GF-D8 (cell line): Measurements from ENCODE around the gene RAC3.

ENCODE experiments used
- DNase-seq: peaks from one replicate; lab custom pipeline; 2025; lab: John Stamatoyannopoulos, UW

RAC3 gene

DNA sequence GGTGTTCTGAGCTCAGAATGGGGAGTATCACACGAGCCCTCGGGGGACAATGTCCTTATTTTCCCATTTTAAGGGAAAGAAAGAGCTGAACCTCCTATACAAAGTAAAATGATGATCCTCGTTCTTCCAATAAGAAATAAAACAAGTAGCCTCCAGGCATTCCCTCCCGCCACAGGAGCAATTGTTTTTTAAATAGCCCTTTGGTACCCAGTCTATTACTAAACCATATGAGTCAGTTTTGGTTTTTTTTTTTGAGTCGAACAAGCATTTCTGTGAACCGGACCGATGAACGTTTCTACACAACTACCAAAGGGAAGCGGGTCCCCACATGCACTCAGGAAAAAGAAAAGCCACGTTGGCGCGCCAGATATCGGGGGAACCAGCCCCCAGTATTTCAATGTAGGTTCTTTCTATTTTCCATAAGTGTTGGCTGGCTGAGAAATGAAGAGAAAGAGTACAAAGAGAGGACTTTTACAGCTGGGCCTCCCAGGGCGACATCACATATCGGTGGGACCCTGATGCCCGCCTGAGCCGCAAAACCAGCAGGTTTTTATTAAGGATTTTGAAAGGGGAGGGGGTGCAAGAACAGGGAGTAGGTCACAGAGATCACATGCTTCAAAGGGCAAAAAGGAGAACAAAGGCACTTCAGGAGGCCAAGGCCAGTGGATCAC, 9.8 kb downstream of the RAC3 start:
- no peak for DNase-seq

GRCh38 chr17:82042649-82043048, 11.2 kb downstream of the RAC3 start:
- DNase-seq = no peak

GRCh38 chr17:82043507-82043906, 12.0 kb downstream of the RAC3 start:
- DNase-seq = no peak

DNA sequence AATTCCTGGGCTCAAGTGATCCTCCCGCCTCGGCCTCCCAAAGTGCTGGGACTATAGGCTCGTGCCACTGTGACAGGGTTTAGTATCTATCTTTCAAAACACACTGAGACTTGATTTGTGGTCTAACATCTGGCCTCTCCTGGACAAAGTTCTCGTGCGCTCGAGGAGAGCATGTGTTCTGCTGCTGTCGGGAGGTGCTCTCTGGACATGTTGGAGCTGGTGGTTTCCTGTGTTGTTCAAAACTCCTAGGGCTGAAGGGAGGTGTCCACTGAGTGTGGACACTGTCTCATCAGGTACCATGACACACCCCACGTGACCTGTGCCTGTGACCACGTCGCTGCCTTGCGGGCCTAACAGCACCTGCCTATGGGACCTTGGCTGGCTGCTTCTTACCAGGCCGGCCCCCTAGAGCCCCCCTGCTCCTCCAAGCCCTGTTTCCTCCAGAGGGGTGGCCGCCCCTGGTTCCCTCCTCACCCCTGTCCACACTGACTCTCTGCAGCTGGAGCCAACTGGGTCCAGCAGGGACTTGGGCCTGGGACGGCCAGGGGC, 14.5 kb downstream of the RAC3 start:
- no peak for DNase-seq

- no peak for DNase-seq
Measured at GRCh38 chr17:82046903-82047302, 15.4 kb downstream of the RAC3 start.

- no peak for DNase-seq
Measured at GRCh38 chr17:82047379-82047778, 15.9 kb downstream of the RAC3 start.

- no peak for DNase-seq
Measured at GRCh38 chr17:82047914-82048570, 16.6 kb downstream of the RAC3 start.

GRCh38 chr17:82048571-82048971, 17.1 kb downstream of the RAC3 start:
- no peak for DNase-seq

DNA sequence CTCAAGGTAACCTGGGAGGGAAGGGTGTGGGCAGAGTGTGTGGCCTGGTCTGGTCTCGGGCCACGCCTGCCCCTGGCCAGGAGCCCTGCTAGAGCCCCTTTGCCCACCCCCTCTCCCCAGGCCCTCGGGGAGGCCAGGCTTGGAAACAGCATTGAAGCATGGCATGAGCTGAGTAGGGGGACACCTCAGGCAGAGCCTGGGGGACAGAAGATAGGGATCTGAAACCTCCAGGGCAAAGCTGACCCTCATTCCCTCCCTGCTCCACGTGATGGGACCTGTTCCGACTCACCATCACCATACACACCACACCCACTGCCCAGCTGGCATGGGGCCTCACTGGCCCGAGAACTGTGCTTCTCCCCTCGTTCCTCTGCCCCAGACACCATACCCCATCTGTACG, 17.6 kb downstream of the RAC3 start:
- DNase-seq = no peak

- no peak for DNase-seq
Measured at GRCh38 chr17:82049521-82049971, 18.1 kb downstream of the RAC3 start.

- no peak for DNase-seq
Measured at GRCh38 chr17:82050152-82050760, 18.8 kb downstream of the RAC3 start.

DNA sequence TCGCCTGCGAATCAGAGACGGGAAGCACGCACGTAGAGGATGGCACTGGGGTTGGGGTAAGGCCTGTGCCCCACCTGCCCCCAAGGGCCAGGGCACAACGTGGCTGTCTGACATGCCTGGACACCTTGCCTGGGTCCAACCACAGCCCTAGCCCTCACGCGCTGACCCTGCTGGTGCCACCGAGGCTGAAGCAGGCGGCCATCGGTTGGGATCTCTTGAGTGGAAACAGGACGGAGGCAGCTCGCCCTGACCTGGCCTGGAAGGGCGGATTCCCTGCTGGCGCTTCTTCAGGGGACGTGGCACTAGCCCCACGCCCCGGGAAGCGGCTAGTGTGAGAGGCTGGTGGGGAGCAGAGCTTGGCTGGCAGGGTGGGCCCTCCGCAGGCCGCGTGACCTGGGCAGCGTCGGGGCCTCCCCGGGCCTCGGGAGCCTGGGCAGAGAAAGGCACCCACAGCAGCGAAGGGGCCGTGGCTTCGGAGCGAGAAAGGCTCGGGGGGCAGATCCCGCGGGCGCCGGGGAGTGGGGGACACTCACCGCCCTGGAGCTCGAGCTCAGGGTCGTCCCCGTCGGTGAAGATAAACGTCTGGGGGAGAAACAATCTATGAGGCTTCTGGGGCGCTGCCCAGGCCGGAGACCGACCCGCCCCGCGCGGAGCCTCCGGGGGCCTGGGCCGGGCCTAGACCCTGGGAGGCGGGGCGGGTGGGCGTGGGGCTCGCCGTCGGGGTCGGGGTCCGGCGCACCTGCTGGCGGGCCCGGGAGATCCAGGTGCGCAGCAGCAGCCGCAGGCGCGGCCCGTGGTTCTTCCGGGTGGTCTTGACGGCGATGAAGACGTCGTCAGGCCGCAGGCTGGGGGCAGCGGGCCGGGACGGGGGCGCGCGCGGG, 19.5 kb downstream of the RAC3 start:
- DNase-seq = no peak

DNA sequence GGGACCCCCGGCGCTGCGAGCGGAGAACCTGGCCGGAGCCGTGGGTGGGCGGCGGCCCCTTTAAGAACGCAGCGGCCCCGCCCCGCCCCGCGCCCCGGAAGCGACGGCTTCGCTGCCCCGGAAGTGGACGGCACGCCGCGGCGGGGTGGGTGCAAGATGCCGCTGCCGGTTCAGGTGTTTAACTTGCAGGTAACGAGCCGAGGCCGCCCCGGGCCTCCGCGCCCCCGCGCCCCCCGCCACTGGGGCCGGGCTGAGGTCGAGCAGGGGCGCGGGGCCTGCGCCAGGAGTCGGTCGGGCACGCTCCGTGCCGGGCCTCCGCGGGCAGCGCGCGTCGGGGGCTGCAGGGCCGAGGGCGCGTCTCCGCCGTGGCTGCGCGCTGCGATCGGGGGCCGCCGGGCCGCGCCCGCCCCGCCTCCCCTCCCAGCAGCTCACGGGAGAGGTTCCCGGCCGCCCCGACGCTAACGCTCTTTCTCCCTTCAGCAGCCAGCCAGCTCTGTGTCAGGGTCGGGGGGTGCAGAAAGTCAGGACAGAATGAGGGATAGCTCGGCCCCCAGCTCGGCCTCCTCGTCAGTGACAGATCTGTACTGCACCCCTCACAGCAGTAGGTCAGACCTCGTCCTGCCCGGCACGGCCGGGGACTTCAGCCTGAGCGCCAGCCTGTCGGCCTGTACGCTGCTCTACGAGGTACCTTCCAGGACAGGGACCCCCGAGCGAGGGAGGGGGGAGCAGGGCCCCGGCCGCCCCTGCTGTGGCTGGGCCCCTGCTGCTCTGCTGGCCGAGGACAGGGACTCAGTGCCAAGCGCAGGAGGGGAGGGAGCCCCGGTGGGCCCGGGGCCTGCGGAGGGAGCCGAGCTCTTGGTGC, 20.5 kb downstream of the RAC3 start, which contains the start of the genes GPS1 and RFNG:
Gene GPS1 (plus strand): TSS at position 123 of the 862 bp plus-strand sequence. CDS start 34 bp downstream, at position 157.
Gene RFNG (minus strand): TSS at position 36 of the 862 bp plus-strand sequence. CDS start 45 bp downstream, outside the sequence.
- DNase-seq = no peak

DNA sequence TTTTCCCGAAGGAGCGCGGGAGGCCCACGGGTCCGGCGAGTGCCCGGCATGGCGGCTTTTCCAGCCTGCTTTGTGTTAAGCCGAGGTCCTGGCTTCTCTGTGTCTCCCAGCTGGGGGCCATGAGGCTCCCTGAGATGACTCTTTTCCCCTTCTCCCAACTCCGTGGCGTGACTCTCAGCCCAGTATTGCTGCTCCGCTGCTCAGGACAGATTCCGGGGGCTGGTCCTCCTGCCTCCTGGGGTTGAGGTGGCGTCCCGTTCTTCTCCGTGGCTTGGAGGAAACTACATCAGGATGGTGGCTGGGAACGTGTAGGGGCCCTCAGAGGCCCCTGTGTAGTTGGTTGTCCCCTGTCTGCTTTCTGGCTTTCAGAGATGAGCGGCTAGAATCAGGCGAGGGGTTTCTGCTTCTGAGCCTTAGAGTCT, 21.2 kb downstream of the RAC3 start:
- DNase-seq = no peak

DNA sequence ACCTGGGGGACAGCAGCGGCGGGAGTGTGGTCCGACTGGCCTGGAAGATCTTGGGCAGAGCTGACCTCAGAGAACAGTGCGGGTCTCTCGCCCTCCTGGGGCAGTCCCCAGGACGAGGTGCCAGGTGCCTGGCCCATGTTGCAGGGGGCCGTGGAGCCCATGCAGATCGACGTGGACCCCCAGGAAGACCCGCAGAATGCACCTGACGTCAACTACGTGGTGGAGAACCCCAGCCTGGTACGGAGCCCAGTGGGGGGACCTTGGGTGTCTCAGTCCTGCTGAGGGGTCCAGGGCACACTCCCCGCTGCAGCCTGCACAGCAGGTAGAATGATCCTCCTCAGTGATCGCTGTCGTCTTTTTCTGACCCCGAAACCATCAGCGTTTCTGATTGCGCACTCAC, 21.7 kb downstream of the RAC3 start:
- DNase-seq = no peak

GRCh38 chr17:82053556-82054263, 22.2 kb downstream of the RAC3 start:
- no peak for DNase-seq

- no peak for DNase-seq
Measured at GRCh38 chr17:82054351-82055022, 23.0 kb downstream of the RAC3 start.

GRCh38 chr17:82055023-82055964, 23.8 kb downstream of the RAC3 start:
- no peak for DNase-seq
